Fibroblast of pulmonary artery (primary cell): ENCODE data around the gene AHDC1.
"Not testable (repeated sequence)": the region's sequence is repeated elsewhere in the genome, so short reads cannot be mapped to it uniquely, and the experiment has no call there.

ENCODE experiments used
- DNase-seq: peaks from one replicate; pipeline ENCODE4 v3.0.0-alpha.2; 2010; ENCODE audit warnings: low read depth
- H3K4me3 ChIP-seq: replicated peaks from 2 replicates; pipeline ENCODE4 v1.5.1; 2011; ENCODE audit warnings: low read depth, mild to moderate bottlenecking, control low read depth, low read length, moderate library complexity
- CTCF ChIP-seq: IDR thresholded peaks from 2 replicates; pipeline ENCODE4 v1.5.1; 2011; ENCODE audit warnings: mild to moderate bottlenecking, control low read depth, low read length, inconsistent platforms; ENCODE audit errors: missing control alignments

AHDC1 gene

GRCh38 chr1:27647328-27647727, 43.4 kb upstream of the AHDC1 start:
- TF ChIP-seq CTCF = no peak
- DNase-seq = no peak
- H3K4me3 ChIP-seq = no peak overlapping the region

GRCh38 chr1:27646676-27647075, 42.7 kb upstream of the AHDC1 start:
- H3K4me3 ChIP-seq = no peak overlapping the region
- DNase-seq = no peak
- no peak for TF ChIP-seq CTCF

GRCh38 chr1:27645071-27645415, 41.1 kb upstream of the AHDC1 start:
- TF ChIP-seq CTCF = no peak
- DNase-seq = no peak
- no peak overlapping the region for H3K4me3 ChIP-seq

GRCh38 chr1:27644369-27645070, 40.6 kb upstream of the AHDC1 start:
- TF ChIP-seq CTCF = no peak
- H3K4me3 ChIP-seq = no peak overlapping the region
- no peak for DNase-seq

- DNase-seq = peak; percentile 72
- peak; percentile 92 for TF ChIP-seq CTCF
- H3K4me3 ChIP-seq = no peak overlapping the region
These were observed 39.8 kb upstream of the AHDC1 start for GRCh38 chr1:27643600-27644368.

GRCh38 chr1:27640514-27640913, 36.6 kb upstream of the AHDC1 start:
- not testable (repeated sequence) for H3K4me3 ChIP-seq, DNase-seq

GRCh38 chr1:27638805-27639204, 34.9 kb upstream of the AHDC1 start:
- no peak overlapping the region for H3K4me3 ChIP-seq
- TF ChIP-seq CTCF = no peak
- no peak for DNase-seq
